Nephron (organoid): ENCODE data around the gene IL5RA.

Source experiments
- H3K27ac Mint-ChIP-seq, 3 experiments: 2 replicates each; pipeline ENCODE4 v1.8.0; 2020; ENCODE audit warnings: mixed read lengths in 3 of 3, mild to moderate bottlenecking in 2 of 3, moderate library complexity in 1 of 3
- H3K27me3 Mint-ChIP-seq: 2 replicates; pipeline ENCODE4 v1.8.0; 2021; ENCODE audit warnings: low read depth, mild to moderate bottlenecking, moderate library complexity, mixed read lengths
- H3K36me3 Mint-ChIP-seq: 2 replicates; pipeline ENCODE4 v1.8.0; 2020; ENCODE audit warnings: low read depth, mixed read lengths
- H3K4me1 Mint-ChIP-seq: 2 replicates; pipeline ENCODE4 v1.8.0; 2020; ENCODE audit warnings: mixed read lengths
- H3K4me3 Mint-ChIP-seq, 3 experiments: 2 replicates each; pipeline ENCODE4 v1.8.0; 2020; ENCODE audit warnings: mild to moderate bottlenecking in 3 of 3, mixed read lengths in 3 of 3, moderate library complexity in 2 of 3
- H3K9me3 Mint-ChIP-seq: 2 replicates; pipeline ENCODE4 v1.8.0; 2020; ENCODE audit warnings: mixed read lengths
- CTCF ChIP-seq, 3 experiments: fragments of 200-600 bp; sonication (generic); IDR thresholded peaks; one replicate each; pipeline ENCODE4 v1.5.0; 2021; ENCODE audit warnings: antibody characterized with exemption in 3 of 3; ENCODE audit not compliant: unreplicated experiment in 3 of 3

Gene IL5RA

GRCh38 chr3:3110749-3111361 lies 681 bp upstream of the IL5RA start:
- no peaks in the 10 kb centered on the region for H3K27me3 Mint-ChIP-seq
- no peaks in the 10 kb centered on the region for H3K36me3 Mint-ChIP-seq
- no peak for TF ChIP-seq CTCF (IDR thresholded peaks at IDR 0.05; ENCODE audit: unreplicated experiment in 3 of 3)
- H3K4me3 Mint-ChIP-seq, result no peak overlapping the region
- no peak overlapping the region for H3K27ac Mint-ChIP-seq
- no peaks in the 10 kb centered on the region for H3K9me3 Mint-ChIP-seq
- H3K4me1 Mint-ChIP-seq, result no peaks in the 10 kb centered on the region

DNA sequence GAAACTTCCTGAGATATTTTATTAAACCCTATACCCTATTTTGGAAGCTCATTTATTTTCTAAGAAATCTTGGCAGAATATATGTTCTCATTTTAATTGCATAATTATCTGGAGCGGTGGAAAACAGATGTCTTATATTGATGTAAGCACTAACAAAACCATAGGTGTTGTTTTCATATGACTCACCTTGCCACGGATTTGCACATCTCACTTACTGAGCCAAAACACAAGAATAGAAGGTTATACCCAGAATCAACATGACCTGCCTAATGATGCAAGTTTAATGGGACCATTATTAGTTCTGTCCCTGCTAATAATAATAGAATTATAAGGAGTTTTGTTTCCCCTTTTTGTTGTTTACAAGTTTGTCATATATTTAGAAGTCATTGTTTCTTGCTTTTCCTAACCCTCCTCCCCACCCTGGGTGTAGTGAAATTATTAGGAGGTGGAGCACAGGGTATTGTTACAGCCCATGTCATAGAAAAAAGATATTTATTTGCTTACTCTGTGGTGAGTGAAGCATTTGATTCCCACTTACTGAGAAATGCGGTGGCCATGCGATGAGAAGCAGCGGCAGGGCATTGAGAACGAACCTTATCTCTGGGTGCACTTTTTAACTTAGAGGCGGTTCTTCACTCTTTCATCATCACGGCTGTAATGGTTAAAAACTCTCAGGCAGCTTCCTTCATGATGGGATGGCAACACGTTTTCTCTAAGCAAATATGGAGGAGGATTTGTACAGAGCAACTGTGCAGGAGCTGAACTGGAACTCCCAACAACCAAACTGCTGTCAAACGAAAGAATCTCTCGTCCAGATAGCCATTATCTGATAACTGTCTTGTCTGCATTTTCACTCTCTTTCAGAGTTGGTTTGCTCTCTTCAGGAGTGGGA lies 521 bp downstream of the IL5RA start:
- Mint-ChIP-seq H3K9me3 (no peaks in the 10 kb centered on the region), H3K27me3 (no peaks in the 10 kb centered on the region), H3K27ac (peak overlapping the region in 1 of 3 experiments; percentile 52)

GRCh38 chr3:3107858-3108257 lies 2.3 kb downstream of the IL5RA start:
- Mint-ChIP-seq H3K36me3 (no peaks in the 10 kb centered on the region), H3K27me3 (no peaks in the 10 kb centered on the region), H3K27ac (no peak overlapping the region), H3K4me3 (no peak overlapping the region), H3K4me1 (no peaks in the 10 kb centered on the region), H3K9me3 (no peaks in the 10 kb centered on the region)
- TF ChIP-seq CTCF (IDR thresholded peaks at IDR 0.05; ENCODE audit: unreplicated experiment in 3 of 3), result no peak

More for the DNA sequence above, 521 bp downstream of the IL5RA start:
- Mint-ChIP-seq H3K36me3 (no peaks in the 10 kb centered on the region), H3K4me1 (no peaks in the 10 kb centered on the region), H3K4me3 (no peak overlapping the region)
- TF ChIP-seq CTCF (IDR thresholded peaks at IDR 0.05; ENCODE audit: unreplicated experiment in 3 of 3), result no peak

GRCh38 chr3:3107181-3107580 lies 3.0 kb downstream of the IL5RA start:
- Mint-ChIP-seq H3K4me3 (no peak overlapping the region), H3K27me3 (no peaks in the 10 kb centered on the region), H3K36me3 (no peaks in the 10 kb centered on the region), H3K4me1 (no peaks in the 10 kb centered on the region), H3K27ac (no peak overlapping the region), H3K9me3 (no peaks in the 10 kb centered on the region)
- no peak for TF ChIP-seq CTCF (IDR thresholded peaks at IDR 0.05; ENCODE audit: unreplicated experiment in 3 of 3)

- Mint-ChIP-seq H3K27ac (no peak overlapping the region), H3K36me3 (no peaks in the 10 kb centered on the region)
- TF ChIP-seq CTCF (IDR thresholded peaks at IDR 0.05; ENCODE audit: unreplicated experiment in 3 of 3), result no peak
Observed at GRCh38 chr3:3105815-3106214, 4.4 kb downstream of the IL5RA start.

More at GRCh38 chr3:3105815-3106214, 4.4 kb downstream of the IL5RA start:
- Mint-ChIP-seq H3K27me3 (no peaks in the 10 kb centered on the region), H3K4me3 (no peak overlapping the region), H3K9me3 (no peaks in the 10 kb centered on the region), H3K4me1 (no peaks in the 10 kb centered on the region)
